GM18907 (cell line): ENCODE results near the gene TUBGCP5.
A peak's percentile ranks its signal among the peaks of the same experiment; 100 is the strongest.
"Not testable (repeated sequence)": the region's sequence is repeated elsewhere in the genome, so short reads cannot be mapped to it uniquely, and the experiment has no call there.

Experiments
- ATAC-seq: cut with Tn5 transposase; IDR thresholded peaks from one replicate; pipeline ENCODE4 v1.9.1; 2021; ENCODE audit warnings: mild to moderate bottlenecking, moderate library complexity; ENCODE audit not compliant: unreplicated experiment

TUBGCP5 gene

GRCh38 chr15:23039143-23039916, at the start of gene TUBGCP5:
TUBGCP5 (minus strand) TSS chr15:23039569; CDS start chr15:23039543, 26 bp downstream.
- peak; percentile 97 for ATAC-seq

- no peak for ATAC-seq
These were observed 43.7 kb upstream of the TUBGCP5 start for GRCh38 chr15:23083115-23083514.

GRCh38 chr15:23081996-23082737, 42.8 kb upstream of the TUBGCP5 start:
- not testable (repeated sequence) for ATAC-seq

GRCh38 chr15:23081271-23081670, 41.9 kb upstream of the TUBGCP5 start:
- ATAC-seq: no peak

GRCh38 chr15:23079766-23080165, 40.4 kb upstream of the TUBGCP5 start:
- no peak for ATAC-seq

GRCh38 chr15:23075927-23076326, 36.6 kb upstream of the TUBGCP5 start:
- no peak for ATAC-seq

- ATAC-seq: no peak
These were observed 35.3 kb upstream of the TUBGCP5 start for GRCh38 chr15:23074684-23075083.

GRCh38 chr15:23073890-23074646, 34.7 kb upstream of the TUBGCP5 start:
- no peak for ATAC-seq

- ATAC-seq: no peak
These were observed 33.3 kb upstream of the TUBGCP5 start for GRCh38 chr15:23072633-23073032.

GRCh38 chr15:23069496-23070166, 30.3 kb upstream of the TUBGCP5 start:
- no peak for ATAC-seq

- ATAC-seq: no peak
These were observed 28.0 kb upstream of the TUBGCP5 start for GRCh38 chr15:23067416-23067815.

GRCh38 chr15:23065836-23066235, 26.5 kb upstream of the TUBGCP5 start:
- ATAC-seq: no peak

GRCh38 chr15:23064156-23064555, 24.8 kb upstream of the TUBGCP5 start:
- ATAC-seq: no peak

- ATAC-seq: no peak
These were observed 18.3 kb upstream of the TUBGCP5 start for GRCh38 chr15:23057707-23058106.

- no peak for ATAC-seq
These were observed 15.9 kb upstream of the TUBGCP5 start for GRCh38 chr15:23055316-23055715.

- no peak for ATAC-seq
These were observed 13.2 kb upstream of the TUBGCP5 start for GRCh38 chr15:23052522-23052921.

GRCh38 chr15:23050708-23051107, 11.3 kb upstream of the TUBGCP5 start:
- ATAC-seq: no peak

- no peak for ATAC-seq
These were observed 10.7 kb upstream of the TUBGCP5 start for GRCh38 chr15:23049984-23050628.

GRCh38 chr15:23048572-23049282, 9.4 kb upstream of the TUBGCP5 start:
- ATAC-seq: not testable (repeated sequence)

- not testable (repeated sequence) for ATAC-seq
These were observed 4.6 kb upstream of the TUBGCP5 start for GRCh38 chr15:23043987-23044386.
